Glomerular endothelial cell (primary cell): Measurements from ENCODE around the gene LRP1B. TPM values are rescaled to one million over a fixed set of nuclear protein-coding genes. Genes with fewer than 3 reads are reported as not detected.
A peak's percentile ranks its signal among the peaks of the same experiment; 100 is the strongest.

Experiments
- DNase-seq: peaks from one replicate; pipeline ENCODE4 v3.0.0-alpha.2; 2011; ENCODE audit warnings: low read depth, low spot score; ENCODE audit errors: extremely low read depth
- total RNA-seq: library from RNA; depleted of rRNA; stranded (reverse); fragments of >200 nt; gene quantifications from 2 replicates; pipeline ENCODE4 v1.2.3, GENCODE V29; 2015

The LRP1B gene
- total RNA-seq, 1 donor from 2014 or later: not detected

GRCh38 chr2:141475801-141476200 lies 655.0 kb downstream of the LRP1B start:
- DNase-seq: no peak

- DNase-seq: no peak
These were observed 662.1 kb downstream of the LRP1B start for GRCh38 chr2:141468761-141469160.

GRCh38 chr2:141467331-141467730 lies 663.5 kb downstream of the LRP1B start:
- DNase-seq: no peak

GRCh38 chr2:141464995-141465394 lies 665.8 kb downstream of the LRP1B start:
- DNase-seq: no peak

GRCh38 chr2:141458351-141458750 lies 672.5 kb downstream of the LRP1B start:
- DNase-seq: no peak

GRCh38 chr2:141455877-141456276 lies 674.9 kb downstream of the LRP1B start:
- no peak for DNase-seq

- DNase-seq: no peak
These were observed 675.5 kb downstream of the LRP1B start for GRCh38 chr2:141455211-141455826.

- DNase-seq: no peak
These were observed 690.7 kb downstream of the LRP1B start for GRCh38 chr2:141440072-141440635.

GRCh38 chr2:141439524-141439923 lies 691.3 kb downstream of the LRP1B start:
- no peak for DNase-seq

- DNase-seq: no peak
These were observed 692.3 kb downstream of the LRP1B start for GRCh38 chr2:141438536-141438935.

- DNase-seq: no peak
These were observed 693.3 kb downstream of the LRP1B start for GRCh38 chr2:141437521-141437920.

GRCh38 chr2:141423124-141423523 lies 707.7 kb downstream of the LRP1B start:
- DNase-seq: no peak

GRCh38 chr2:141417246-141417797 lies 713.5 kb downstream of the LRP1B start:
- DNase-seq: no peak

- DNase-seq: no peak
These were observed 719.4 kb downstream of the LRP1B start for GRCh38 chr2:141411419-141411818.

GRCh38 chr2:141399270-141399669 lies 731.5 kb downstream of the LRP1B start:
- DNase-seq: no peak

- peak; percentile 45 for DNase-seq
These were observed 737.6 kb downstream of the LRP1B start for GRCh38 chr2:141393214-141393545.

- DNase-seq: peak; percentile 62
These were observed 738.2 kb downstream of the LRP1B start for GRCh38 chr2:141392517-141393213.

- no peak for DNase-seq
These were observed 744.6 kb downstream of the LRP1B start for GRCh38 chr2:141386168-141386567.

GRCh38 chr2:141384676-141385075 lies 746.1 kb downstream of the LRP1B start:
- DNase-seq: no peak

- no peak for DNase-seq
These were observed 748.9 kb downstream of the LRP1B start for GRCh38 chr2:141381946-141382345.

- no peak for DNase-seq
These were observed 750.5 kb downstream of the LRP1B start for GRCh38 chr2:141380008-141380979.
